KBM-7 (cell line): ENCODE results near the gene MRGPRD.
"Not testable (repeated sequence)": the region's sequence is repeated elsewhere in the genome, so short reads cannot be mapped to it uniquely, and the experiment has no call there.

Experiments used
- DNase-seq: peaks from one replicate; pipeline ENCODE4 v3.0.0-alpha.2; 2015
- in situ Hi-C: fragments of 300-500 bp; cut with MboI; formaldehyde crosslinking; loops from 2 replicates; pipeline ENCODE4 v1.14.3; 2020; ENCODE audit warnings: low sequenced_read_pairs, low pct_unique_long_range_greater_than_20kb, mixed read lengths

MRGPRD gene

DNA sequence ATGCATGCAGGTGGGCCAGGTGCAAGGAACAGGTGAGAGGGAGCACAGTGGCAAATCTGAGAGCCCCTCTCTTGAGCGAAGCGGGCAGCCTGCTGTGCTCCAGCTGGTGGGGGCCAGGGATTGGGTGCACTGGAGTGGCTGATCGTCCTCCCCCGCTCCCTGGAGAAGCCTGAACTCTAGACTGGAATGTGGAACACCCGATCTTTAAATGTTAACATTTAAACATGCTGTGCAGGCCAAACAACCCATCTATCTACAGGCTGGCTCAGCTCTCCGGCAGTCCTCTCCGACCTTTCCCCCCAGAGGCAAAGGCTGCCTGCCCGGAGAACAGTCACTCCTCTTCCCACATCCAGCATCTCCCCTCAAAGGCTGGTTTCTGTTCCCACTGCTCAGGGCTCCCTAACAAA, 27.2 kb upstream of the MRGPRD start:
- DNase-seq = no peak
- in situ Hi-C loops = no loop called here

DNA sequence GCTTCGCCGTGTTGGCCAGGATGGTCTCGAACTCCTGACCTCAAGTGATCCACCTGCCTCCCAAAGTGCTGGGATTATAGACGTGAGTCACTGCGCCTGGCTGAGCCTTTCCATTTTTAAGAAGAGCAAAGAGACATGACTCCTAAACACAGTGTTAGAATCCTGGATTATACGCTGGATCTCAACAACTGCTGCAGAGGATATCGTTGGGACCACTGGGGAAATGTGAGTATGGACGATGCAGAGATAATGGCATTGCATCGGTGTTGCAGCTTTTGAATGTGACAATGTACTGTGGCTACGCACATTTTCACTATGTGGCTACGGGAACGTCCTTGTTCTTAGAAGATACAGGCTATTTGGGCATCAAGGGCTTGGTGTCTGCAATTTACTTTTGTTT, 26.0 kb upstream of the MRGPRD start:
- DNase-seq = no peak
- in situ Hi-C loops = no loop called here

DNA sequence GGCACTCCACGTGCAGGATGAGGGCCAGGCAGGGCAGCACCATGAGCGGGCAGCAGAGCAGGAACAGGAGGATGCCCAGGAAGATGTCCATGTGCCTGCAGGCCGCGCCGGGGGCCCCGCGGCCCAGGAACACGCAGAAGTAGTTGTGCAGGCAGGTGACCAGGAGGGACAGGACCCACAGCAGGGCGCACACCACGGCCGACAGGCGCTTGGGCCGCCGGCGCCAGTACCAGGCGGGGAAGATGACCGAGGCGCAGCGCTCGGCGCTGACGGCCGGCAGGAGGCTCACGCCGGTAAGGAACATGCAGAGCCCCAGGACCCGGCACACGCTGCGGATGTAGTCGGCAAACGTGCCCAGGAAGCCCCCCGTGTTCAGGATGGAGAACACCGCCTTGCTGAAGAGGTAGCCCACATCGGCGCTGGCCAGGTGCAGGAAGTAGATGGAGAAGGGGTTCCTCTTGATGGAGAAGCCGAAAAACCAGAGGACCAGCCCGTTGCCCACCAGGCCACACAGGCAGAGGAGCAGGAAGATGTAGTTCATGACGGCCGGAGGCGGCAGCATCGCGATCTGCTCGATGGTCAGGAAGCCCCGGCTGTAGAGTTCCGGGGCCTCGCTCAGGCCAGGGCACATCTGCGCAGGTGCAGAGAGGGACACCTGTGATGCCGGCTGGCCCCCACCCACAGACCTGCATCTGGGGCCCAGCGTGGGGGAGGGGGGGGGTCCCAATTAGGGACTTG, 25.0 kb upstream of the MRGPRD start:
- in situ Hi-C loops = no loop called here
- no peak for DNase-seq

DNA sequence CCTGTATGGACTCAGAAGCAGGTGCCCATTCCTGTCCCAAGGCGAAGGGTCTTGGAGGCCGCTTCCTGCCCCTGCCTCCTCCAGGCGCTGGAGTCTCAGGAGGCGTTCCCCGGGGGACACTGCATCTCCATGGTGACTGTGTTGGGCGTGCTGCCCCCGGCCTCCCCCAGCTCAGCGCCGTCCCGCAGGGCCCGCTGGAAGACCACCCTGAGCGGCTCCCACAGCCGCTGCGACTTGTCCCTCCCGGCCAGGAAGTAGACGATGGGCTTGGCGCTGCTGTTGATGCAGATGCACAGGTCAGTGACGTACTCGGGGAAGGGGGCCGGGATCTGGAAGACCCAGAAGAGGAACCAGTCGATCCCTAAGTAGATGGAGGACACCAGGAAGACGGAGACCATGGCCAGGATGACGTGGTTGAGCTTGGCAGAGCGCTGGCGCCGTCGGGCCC, 24.4 kb upstream of the MRGPRD start:
- in situ Hi-C loops = no loop called here

DNA sequence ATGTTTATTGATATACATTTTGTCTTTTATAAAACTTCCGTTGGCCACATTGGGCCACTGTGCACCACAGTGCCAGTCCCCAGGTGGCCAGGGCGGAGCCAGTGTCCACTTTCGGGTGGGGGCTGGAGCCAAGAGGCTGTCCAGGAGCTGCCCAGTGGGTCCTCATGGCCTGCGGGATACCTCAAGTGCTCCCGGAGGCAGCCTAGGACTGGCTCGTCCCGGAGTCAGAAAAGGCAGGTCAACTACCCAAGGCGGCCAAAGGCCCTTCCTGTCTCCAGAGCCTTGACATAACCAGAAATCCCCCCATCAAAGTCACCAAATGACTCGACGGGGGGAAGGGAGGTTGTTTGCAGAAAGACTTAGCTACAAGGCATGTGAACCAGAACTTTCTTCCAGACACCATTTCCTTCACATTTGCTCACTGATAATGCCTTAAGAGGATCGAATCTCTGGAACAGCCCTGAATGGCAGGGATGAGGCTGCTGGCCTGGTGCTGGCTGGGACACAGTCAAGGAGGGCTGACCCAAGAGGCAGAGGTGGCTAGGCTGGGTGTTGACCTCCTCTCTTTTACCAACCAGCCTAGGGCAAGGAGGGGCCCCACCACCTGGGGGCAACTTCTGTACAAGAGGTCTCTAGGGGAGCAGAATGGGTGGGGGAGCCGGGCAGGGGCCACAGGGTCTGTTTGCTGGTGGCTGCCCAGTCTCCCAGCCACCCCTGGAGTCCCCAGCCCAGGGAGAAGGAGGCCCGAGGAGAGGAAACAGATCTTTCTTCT, 23.8 kb upstream of the MRGPRD start:
- in situ Hi-C loops = no loop called here
- DNase-seq = no peak

More for the DNA sequence above, 24.4 kb upstream of the MRGPRD start:
- DNase-seq = no peak

DNA sequence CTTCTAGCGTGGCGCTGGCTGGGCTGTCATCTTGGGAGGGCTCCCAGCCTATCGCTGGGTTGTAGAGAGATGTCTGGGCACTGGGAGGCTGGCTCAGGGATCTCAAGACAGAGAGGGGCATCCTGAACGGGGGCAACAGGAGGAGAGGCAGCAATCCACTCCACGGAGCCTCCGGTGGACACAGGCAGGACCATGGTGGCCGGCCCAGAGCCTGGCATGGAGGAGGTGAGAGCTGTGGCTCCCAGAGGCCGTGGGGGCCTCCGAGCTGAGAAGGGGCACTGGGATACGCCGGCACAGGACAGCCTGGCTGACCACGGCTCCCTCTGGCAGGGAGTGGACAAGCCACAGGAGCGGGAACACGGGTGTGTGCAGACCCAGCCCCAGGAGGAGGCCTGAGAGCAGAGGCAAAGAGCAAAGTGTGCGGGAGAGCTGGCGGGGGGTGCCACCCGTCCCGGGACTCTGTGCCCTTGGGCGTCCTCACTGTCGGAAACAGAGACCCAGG, 23.1 kb upstream of the MRGPRD start:
- no peak for DNase-seq
- in situ Hi-C loops = no loop called here

DNA sequence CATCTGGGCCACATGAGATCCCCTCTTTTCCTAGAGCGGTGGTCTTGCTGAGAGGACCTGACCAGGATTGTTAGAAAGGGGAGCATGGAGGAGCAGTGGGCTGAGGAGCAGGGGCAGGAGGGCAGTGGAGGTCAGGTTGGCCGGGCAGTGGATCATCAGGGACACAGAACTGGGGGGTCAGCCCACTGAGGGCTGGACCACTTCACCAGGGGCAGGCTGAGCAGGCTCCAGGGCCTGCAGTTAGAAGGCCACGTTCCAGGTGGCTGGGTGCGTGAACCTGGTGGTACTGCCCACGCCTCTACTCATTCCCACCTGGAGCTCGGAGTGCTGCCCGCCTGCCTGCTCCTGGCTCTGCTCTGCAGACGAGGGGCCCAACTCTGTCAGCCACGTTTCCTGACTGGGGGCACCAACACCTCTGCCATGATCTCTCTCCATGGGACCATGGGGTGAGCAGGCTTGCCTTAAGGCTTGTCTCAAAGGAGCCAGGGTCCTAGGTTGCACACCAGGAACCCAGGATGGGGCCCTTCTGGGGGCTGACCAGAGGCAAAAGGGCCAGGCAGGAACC, 22.6 kb upstream of the MRGPRD start:
- DNase-seq = no peak
- in situ Hi-C loops = no loop called here

DNA sequence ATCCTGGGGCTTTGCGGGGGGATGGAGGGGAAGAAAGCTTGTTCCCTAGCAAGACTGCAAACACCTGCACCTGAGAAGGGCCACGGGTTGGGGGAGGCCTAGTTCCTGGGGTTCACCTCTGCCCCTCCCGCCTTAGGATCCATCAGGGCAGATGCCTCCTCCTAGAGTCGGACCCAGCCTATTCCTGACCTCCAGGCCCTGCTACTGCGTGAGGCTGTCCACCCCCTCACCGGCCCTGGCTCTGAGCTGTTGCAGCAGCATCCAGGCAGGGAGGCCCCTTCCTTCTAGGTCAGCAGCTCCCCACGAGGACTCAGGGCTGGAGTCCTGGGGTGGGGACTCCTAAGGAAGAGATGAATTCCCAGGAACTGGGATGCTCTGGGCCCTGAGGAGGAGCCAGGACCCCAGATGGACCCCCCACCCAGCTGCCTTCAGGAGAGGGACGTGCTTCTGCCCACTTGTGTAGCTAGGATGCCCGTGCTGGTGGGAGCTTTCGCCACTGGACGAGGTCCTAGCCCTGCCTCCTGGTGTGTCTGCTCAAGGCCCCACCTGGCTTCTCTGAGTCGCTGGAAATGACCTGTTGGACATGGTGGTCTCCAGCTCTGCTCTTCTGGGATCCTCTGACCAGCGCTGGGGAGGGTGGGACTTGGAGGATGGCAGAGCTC, 21.9 kb upstream of the MRGPRD start:
- DNase-seq = no peak
- in situ Hi-C loops = no loop called here

DNA sequence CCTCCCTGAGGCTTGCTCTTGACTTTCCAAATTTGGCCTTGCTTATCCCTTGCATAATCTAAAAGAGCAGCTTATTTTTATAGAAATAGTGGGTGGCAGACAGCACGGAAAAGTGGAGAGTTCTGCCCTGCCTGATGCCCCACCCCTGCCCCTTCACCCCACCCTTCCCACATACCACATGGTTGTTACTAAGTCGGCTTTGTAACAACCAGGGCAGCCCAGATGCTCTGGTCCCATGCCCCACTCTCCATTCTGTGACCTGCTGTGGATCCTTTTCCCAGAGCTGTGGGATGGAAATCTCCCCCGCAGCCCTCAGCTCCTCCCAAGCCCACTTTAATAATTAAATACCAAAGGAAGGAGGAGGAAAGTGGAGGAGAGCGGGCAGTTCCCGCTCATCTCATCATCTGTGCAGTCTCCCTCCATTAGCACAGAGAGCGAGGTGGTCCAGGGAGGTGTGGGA, 21.4 kb upstream of the MRGPRD start:
- in situ Hi-C loops = no loop called here
- no peak for DNase-seq

DNA sequence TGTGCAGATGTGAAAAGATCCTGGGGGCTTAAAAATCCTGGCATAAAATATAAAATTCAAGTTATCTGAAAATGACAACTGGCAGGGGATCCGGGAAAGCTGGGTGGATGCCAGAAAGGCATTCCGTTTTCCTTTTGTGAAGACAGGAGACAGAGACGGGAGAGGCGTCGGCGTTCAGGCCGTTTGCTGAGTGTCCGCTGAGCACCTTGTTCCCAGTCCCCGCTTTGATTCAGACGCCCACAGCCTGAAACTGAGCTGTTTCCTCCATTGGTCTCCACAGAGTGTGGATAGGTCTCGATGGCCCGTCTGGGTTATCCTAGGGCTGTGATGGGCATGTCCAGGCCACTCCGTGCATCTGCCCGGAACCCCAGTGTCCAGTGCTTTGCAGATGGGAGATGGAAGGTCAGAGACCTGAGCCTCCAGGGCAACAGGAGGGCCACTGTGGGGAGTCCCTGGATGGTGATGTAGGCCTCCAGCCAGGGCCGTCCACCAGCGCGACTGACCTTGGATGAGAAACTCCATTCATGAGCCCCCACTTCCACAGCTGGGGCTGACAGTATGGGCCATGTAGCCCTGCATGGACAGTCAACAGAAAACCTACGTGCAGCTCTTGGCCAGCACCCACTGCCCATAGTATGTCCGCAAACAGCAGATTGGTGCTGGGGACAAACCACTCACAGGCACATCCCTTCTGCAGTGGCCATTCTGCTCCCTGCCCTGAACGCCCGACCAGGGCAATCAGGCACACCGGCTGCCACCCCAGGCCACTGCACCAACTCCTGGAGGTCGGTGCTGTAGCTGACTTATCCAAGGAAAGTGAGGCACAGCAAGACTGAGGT, 20.7 kb upstream of the MRGPRD start:
- in situ Hi-C loops = no loop called here

DNA sequence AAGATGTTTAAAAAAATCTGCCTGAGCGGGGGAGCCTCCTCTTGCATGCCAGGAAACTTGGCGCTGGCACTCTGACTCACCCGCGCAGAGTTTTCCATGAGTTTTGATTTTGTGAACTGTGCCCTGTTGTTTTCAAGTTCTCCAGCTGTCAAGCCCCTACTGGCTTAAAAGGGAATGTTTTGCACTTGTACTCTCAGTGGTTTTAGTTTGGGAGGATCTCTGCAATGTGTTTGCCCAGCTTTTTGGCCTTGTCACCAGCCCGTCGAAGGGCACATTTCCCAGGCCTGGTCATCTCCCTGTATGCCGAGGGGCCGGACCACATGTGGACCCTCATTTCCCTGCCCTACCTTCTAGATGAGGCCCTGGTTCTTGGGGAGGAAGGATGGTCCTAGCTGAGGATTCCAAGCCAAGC, 20.1 kb upstream of the MRGPRD start:
- peak; percentile 6 for DNase-seq
- in situ Hi-C loops = no loop called here

More for the DNA sequence above, 20.7 kb upstream of the MRGPRD start:
- no peak for DNase-seq

DNA sequence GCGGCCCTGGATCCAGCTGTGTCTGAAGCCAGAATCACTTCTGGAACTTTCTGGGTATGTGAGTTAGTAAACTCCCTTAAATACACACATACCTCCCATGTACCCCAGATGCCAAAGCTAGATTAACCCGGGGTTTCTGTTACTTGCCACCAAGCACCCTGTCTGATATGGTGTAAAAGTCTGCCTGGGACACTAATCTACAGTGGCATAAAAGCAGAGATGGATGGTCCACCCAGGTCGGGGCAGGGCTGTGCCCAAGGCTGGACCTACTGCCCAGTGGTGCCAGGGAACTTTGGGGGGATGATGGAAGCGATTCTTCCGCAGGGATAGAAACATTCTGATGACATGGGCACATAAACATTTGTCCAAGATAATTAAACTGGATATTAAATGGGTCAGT, 19.6 kb upstream of the MRGPRD start:
- in situ Hi-C loops = no loop called here
- DNase-seq = no peak

DNA sequence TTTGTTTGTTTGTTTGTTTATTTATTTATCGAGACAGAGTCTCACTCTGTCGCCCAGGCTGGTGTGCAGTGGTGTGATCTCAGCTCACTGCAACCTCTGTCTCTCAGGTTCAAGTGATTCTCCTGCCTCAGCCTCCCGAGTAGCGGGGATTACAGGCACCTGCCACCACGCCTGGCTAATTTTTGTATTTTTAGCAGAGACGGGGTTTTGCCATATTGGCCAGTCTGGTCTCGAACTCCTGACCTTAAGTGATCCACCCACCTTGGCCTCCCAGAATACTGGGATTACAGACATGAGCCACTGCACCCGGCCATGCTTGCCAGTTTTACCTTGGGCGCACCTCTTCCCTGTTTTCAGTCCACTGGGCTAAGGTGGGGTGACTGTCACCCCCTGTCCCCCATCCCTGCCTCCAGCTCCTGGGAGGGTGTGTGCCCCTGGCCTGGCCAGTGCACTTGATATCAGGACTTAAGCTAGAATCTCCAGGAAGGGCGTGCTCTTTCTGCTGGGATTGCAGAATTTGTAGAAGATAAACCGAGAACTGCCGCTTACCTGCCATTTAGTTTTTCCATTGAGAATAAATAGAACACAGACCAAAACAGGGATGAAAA, 19.1 kb upstream of the MRGPRD start:
- DNase-seq, in situ Hi-C loops: not testable (repeated sequence)

DNA sequence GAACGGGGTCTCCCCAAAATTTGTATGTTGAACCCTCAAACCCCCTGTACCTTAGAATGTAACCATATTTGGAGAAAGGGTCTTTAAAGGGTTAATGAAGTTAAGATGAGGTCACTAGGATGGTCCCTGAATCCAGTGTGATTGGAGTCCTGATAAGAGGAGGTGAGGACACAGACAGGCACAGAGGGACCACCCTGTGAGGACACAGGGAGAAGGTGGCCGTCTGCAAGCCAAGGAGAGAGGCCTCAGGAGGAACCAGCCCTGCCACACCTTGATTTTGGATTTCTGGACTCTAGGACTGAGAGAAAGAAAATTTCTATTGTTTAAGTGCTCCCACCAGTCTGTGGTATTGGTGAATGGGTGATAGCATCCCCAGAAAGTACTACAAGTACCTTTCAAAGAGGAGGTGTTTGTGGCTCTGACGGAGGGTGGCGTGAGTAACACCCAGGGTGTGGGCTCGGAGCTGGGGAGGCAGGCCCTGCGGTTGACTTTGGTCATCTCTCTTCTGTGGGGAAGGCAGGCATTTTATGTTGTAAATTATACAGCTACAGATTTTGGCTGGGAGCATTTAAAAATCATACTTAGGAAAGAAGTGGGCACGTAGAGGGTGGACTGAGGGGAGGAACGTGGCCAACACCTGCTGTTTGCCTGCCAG, 18.4 kb upstream of the MRGPRD start:
- no peak for DNase-seq
- in situ Hi-C loops = no loop called here

DNA sequence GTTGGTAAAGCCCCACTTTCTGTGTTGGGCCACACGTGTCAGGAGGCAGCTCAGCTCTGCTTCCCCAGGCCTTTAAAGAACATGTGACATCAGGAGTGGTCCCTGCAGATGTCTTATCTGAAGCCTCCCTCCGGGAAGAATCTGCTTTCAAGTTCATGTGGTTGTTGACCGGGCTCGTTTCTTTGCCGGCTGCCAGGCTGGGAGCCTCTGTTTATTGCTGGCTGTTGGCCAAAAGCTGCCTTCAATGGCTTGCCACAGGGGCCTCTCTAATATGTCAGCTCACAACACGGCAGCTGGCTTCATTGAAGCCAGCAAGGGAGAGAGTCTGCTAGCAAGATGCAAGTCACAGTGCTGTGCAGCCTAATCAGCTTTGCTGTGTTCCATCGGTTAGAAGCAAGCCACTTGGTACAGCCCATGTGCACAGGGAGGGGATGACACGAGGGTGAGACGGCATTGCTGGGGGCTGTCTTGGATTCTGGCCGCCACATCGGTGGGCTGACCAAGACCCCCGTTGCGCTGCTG, 17.7 kb upstream of the MRGPRD start:
- DNase-seq = no peak
- in situ Hi-C loops = no loop called here

DNA sequence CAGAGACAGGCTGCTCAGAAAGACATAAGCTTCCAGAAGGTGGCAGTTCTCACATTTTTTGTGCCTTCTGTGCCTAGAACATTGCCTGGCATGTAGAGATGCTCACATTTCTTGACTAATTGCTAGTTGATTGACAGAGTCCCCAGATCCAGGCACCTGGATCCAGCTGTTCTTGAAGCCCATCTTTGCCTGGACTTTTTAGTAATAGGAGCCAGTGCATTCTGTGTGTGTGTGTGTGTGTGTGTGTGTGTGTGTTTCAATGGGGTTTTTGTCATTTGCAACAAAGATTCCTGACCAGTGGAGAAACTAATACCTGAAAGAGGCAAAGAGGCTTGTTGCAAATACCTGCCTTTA, 17.2 kb upstream of the MRGPRD start:
- in situ Hi-C loops = no loop called here
- no peak for DNase-seq

DNA sequence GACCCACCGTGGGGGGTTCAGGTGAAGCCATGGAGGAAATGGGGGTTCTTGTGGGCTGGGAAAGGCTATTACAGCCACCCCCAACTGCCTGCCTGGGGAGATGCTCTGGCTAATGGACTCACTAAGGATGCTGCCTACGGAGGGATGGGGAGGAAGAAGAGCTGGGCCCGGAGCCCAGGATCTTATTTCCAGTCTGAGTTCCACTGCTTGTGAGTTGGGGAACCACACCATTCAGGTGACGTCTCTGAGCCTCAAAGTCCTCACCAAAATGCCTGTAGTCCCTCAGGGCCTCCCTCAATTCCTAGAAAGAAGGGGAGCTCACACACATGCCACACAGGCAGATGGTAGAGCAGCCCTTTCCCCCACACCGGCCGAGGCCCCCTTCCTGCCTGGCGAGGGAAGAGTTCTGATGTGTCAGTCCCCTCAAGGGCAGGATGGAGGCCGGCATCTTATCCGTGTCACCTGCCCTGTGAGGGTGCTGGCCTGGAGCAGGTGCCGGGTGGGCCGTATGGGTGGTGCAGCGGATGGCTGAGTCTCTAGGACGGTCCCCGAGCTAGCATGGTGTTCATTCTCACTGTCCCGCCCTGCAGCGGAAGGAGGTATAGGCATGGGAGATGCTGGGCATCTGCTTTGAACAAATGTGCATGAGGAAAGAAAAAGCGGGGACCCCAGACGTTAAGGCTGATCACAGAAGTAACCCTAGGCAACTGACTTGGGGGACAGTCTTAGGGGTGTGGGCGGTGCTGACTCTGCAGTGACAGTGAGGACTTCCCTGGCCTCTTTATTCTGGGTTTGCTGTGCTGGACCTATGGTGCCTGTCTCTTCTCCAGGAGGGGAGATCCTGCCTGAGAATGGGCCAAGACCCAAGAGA, 16.6 kb upstream of the MRGPRD start:
- in situ Hi-C loops = no loop called here
- DNase-seq = no peak
